Thyroid gland (tissue), 4 donors: ENCODE measurements around the gene SGSM2. TPM values are rescaled to one million over a fixed set of nuclear protein-coding genes. Genes with fewer than 3 reads are reported as not detected.

Experiments used
- DNase-seq, 2 donors: peaks; one replicate each; pipeline ENCODE4 v3.0.0-alpha.2; 2019
- H3K27ac ChIP-seq, 3 donors: fragments of 200-600 bp; sonication (generic); 1 replicate in 2 of 3; 2 replicates in 1 of 3; pipeline ENCODE4 v1.5.1; 2016 to 2019; ENCODE audit warnings: mild to moderate bottlenecking in 1 of 3, moderate library complexity in 1 of 3
- H3K27me3 ChIP-seq: fragments of 200-600 bp; sonication (generic); one replicate; pipeline ENCODE4 v1.5.1; 2019
- H3K36me3 ChIP-seq, 2 donors: fragments of 200-600 bp; sonication (generic); one replicate each; pipeline ENCODE4 v1.5.1; 2016 to 2019
- H3K4me1 ChIP-seq, 2 donors: fragments of 200-600 bp; sonication (generic); one replicate each; pipeline ENCODE4 v1.5.1; 2017 to 2019
- H3K4me3 ChIP-seq, 3 donors: fragments of 200-600 bp; sonication (generic); replicated peaks in 1 of 3; 1 replicate in 2 of 3; 2 replicates in 1 of 3; pipeline ENCODE4 v1.5.1; 2016; ENCODE audit warnings: mild to moderate bottlenecking in 1 of 3
- H3K9me3 ChIP-seq: fragments of 200-600 bp; sonication (generic); one replicate; pipeline ENCODE4 v1.5.1; 2017
- CTCF ChIP-seq, 6 experiments: fragments of 200-600 bp in 3 of 6; fragments of 450-650 bp in 3 of 6; sonication (generic) in 3 of 6; IDR thresholded peaks; one replicate each; pipeline ENCODE4 v1.5.1; 2016 to 2019; ENCODE audit warnings: antibody characterized with exemption in 6 of 6, mild to moderate bottlenecking in 2 of 6, inconsistent platforms in 1 of 6, moderate library complexity in 1 of 6
- POLR2A ChIP-seq, 2 donors: fragments of 450-650 bp; IDR thresholded peaks; one replicate each; pipeline ENCODE4 v1.6.1; 2017; ENCODE audit warnings: antibody characterized with exemption in 2 of 2, mild to moderate bottlenecking in 2 of 2, moderate library complexity in 1 of 2
- WGBS, 2 donors: methylation state at CpG; one replicate each; pipeline ENCODE4 v1.1.5; 2017; 5-methylcytosine and 5-hydroxymethylcytosine counted together
- intact Hi-C: fragments of 100-400 bp; cut with DNase I; formaldehyde crosslinking; loops from one replicate; pipeline ENCODE4 v1.15.1; 2023
- total RNA-seq, 4 donors: library from RNA; depleted of rRNA; stranded (reverse); fragments of >200 nt; gene quantifications; one replicate each; pipeline ENCODE4 v1.2.3, GENCODE V29; 2016

The SGSM2 gene
- total RNA-seq, 4 donors from 2014 or later: 47.8 to 82.7 (median 63.2) TPM

GRCh38 chr17:2347805-2348685 is 10.7 kb downstream of the SGSM2 start:
- no peak for DNase-seq
- Histone ChIP-seq H3K36me3 (no peaks in the 10 kb centered on the region), H3K4me1 (no peaks in the 10 kb centered on the region), H3K27me3 (no peaks in the 10 kb centered on the region), H3K27ac (no peak overlapping the region), H3K4me3 (no peak overlapping the region), H3K9me3 (no peaks in the 10 kb centered on the region)
- WGBS, 2 donors: 73 to 79% methylated on average over 5 to 11 of the region's 11 CpGs
- intact Hi-C loops: no loop called here
- no peak for TF ChIP-seq POLR2A (IDR thresholded peaks at IDR 0.05)
- no peak for TF ChIP-seq CTCF (IDR thresholded peaks at IDR 0.05)

- Histone ChIP-seq H3K9me3 (no peaks in the 10 kb centered on the region), H3K4me1 (no peaks in the 10 kb centered on the region), H3K27ac (no peak overlapping the region), H3K36me3 (no peaks in the 10 kb centered on the region), H3K4me3 (no peak overlapping the region), H3K27me3 (no peaks in the 10 kb centered on the region)
- TF ChIP-seq POLR2A (IDR thresholded peaks at IDR 0.05): no peak
- no peak for TF ChIP-seq CTCF (IDR thresholded peaks at IDR 0.05)
- WGBS, 2 donors: 96 to 98% methylated on average over 6 of the region's 6 CpGs
- DNase-seq: no peak
- intact Hi-C loops: no loop called here
Observed at GRCh38 chr17:2351269-2351668, 14.0 kb downstream of the SGSM2 start.

GRCh38 chr17:2354311-2354710 is 17.0 kb downstream of the SGSM2 start:
- Histone ChIP-seq H3K27ac (no peak overlapping the region), H3K4me3 (no peak overlapping the region), H3K36me3 (no peaks in the 10 kb centered on the region), H3K9me3 (no peaks in the 10 kb centered on the region), H3K27me3 (no peaks in the 10 kb centered on the region), H3K4me1 (no peaks in the 10 kb centered on the region)
- TF ChIP-seq POLR2A (IDR thresholded peaks at IDR 0.05) (no peak), CTCF (IDR thresholded peaks at IDR 0.05) (no peak)
- no peak for DNase-seq
- WGBS, 2 donors: 84 to 86% methylated on average over 8 of the region's 8 CpGs
- intact Hi-C loops: no loop called here

GRCh38 chr17:2357237-2357636 is 19.9 kb downstream of the SGSM2 start:
- 97 to 100% methylated on average over 4 of the region's 4 CpGs for WGBS, 2 donors
- no peak overlapping the region for H3K4me3 ChIP-seq
- intact Hi-C loops: no loop called here
- no peaks in the 10 kb centered on the region for H3K4me1 ChIP-seq
- no peaks in the 10 kb centered on the region for H3K36me3 ChIP-seq
- H3K27me3 ChIP-seq: no peaks in the 10 kb centered on the region
- TF ChIP-seq POLR2A (IDR thresholded peaks at IDR 0.05) (no peak), CTCF (IDR thresholded peaks at IDR 0.05) (no peak)
- no peak for DNase-seq
- H3K27ac ChIP-seq: no peak overlapping the region
- H3K9me3 ChIP-seq: no peaks in the 10 kb centered on the region

- no peak for TF ChIP-seq CTCF (IDR thresholded peaks at IDR 0.05)
- no peak for TF ChIP-seq POLR2A (IDR thresholded peaks at IDR 0.05)
- Histone ChIP-seq H3K4me1 (no peaks in the 10 kb centered on the region), H3K9me3 (no peaks in the 10 kb centered on the region), H3K36me3 (peaks cover 3 to 5% of the 10 kb centered on the region in 2 donors), H3K4me3 (no peak overlapping the region), H3K27ac (no peak overlapping the region), H3K27me3 (no peaks in the 10 kb centered on the region)
- no peak for DNase-seq
- intact Hi-C loops: no loop called here
- 88 to 91% methylated on average over 10 of the region's 10 CpGs for WGBS, 2 donors
Observed at GRCh38 chr17:2357931-2358434, 20.7 kb downstream of the SGSM2 start.
